IMR-90 (cell line): ENCODE results near the gene ITGA5. TPM values are rescaled to one million over a fixed set of nuclear protein-coding genes. Genes with fewer than 3 reads are reported as not detected.

ENCODE experiments used
- ATAC-seq: fragments of 200-7000 bp; cut with Tn5 transposase; 2 replicates; pipeline ENCODE4 v1.9.1; 2020; ENCODE audit warnings: low read depth, mild to moderate bottlenecking, moderate library complexity
- BruUV-seq: library from RNA; stranded (reverse); fragments of 400-500 nt; replicated peaks from 2 replicates; lab custom pipeline; 2021; lab: Mats Ljungman, UMichigan
- CTCF ChIA-PET: fragments of 300-600 bp; formaldehyde crosslinking; extraction: SDS; loops from one replicate; lab custom pipeline; 2021; ENCODE audit warnings: antibody characterized with exemption; lab: Yijun Ruan, JAX
- POLR2A ChIA-PET: fragments of 300-600 bp; sonication (Branson Sonifier 250); formaldehyde crosslinking; loops from one replicate; lab custom pipeline; 2022; ENCODE audit warnings: antibody characterized with exemption; ENCODE audit not compliant: unreplicated experiment; lab: Charles Lee
- DNase-seq: peaks from one replicate; pipeline ENCODE4 v3.0.0; 2013
- H2AFZ ChIP-seq: replicated peaks from 2 replicates; pipeline ENCODE3; 2013; ENCODE audit warnings: low read length, mild to moderate bottlenecking; ENCODE audit not compliant: poor library complexity
- H2AK5ac ChIP-seq: 2 replicates; pipeline ENCODE4 v1.6.1; 2013; ENCODE audit warnings: low read depth, low read length, inconsistent platforms
- H2AK9ac ChIP-seq: replicated peaks from 2 replicates; pipeline ENCODE3; 2013; ENCODE audit warnings: mild to moderate bottlenecking, low read depth, low read length, moderate library complexity; ENCODE audit not compliant: poor library complexity
- H2BK120ac ChIP-seq: 2 replicates; pipeline ENCODE4 v1.6.1; 2013; ENCODE audit warnings: low read depth, low read length, inconsistent platforms
- H2BK15ac ChIP-seq: 3 replicates; pipeline ENCODE4 v1.6.1; 2013; ENCODE audit warnings: low read depth, low read length, inconsistent platforms
- H2BK20ac ChIP-seq: 2 replicates; pipeline ENCODE4 v1.6.1; 2013; ENCODE audit warnings: low read depth, mild to moderate bottlenecking, inconsistent platforms, low read length, moderate library complexity
- H2BK5ac ChIP-seq: 2 replicates; pipeline ENCODE4 v1.6.1; 2013; ENCODE audit warnings: mild to moderate bottlenecking, low read depth, low read length, inconsistent platforms; ENCODE audit not compliant: poor library complexity, severe bottlenecking
- H3K14ac ChIP-seq: replicated peaks from 2 replicates; pipeline ENCODE4 v1.6.1; 2013; ENCODE audit warnings: low read depth, low read length, inconsistent platforms
- H3K18ac ChIP-seq: 2 replicates; pipeline ENCODE4 v1.6.1; 2013; ENCODE audit warnings: low read depth, low read length, control low read depth
- H3K23ac ChIP-seq: 2 replicates; pipeline ENCODE4 v1.6.1; 2013; ENCODE audit warnings: low read depth, low read length, inconsistent platforms
- H3K27ac ChIP-seq: 2 replicates; pipeline ENCODE4 v1.5.1; 2013; ENCODE audit warnings: mild to moderate bottlenecking, control low read depth, low read length; ENCODE audit not compliant: insufficient read depth
- H3K27me3 ChIP-seq: 2 replicates; pipeline ENCODE4 v1.6.1; 2013; ENCODE audit warnings: low read length; ENCODE audit not compliant: control insufficient read depth, insufficient read depth
- H3K36me3 ChIP-seq: 2 replicates; pipeline ENCODE4 v1.6.1; 2013; ENCODE audit warnings: low read length, mixed read lengths; ENCODE audit not compliant: control insufficient read depth, insufficient read depth
- H3K4ac ChIP-seq: 2 replicates; pipeline ENCODE4 v1.6.1; 2013; ENCODE audit warnings: low read depth, low read length, inconsistent platforms
- H3K4me1 ChIP-seq: 2 replicates; pipeline ENCODE4 v1.6.1; 2013; ENCODE audit warnings: low read length, mixed read lengths; ENCODE audit not compliant: control insufficient read depth, insufficient read depth
- H3K4me2 ChIP-seq: 2 replicates; pipeline ENCODE4 v1.6.1; 2013; ENCODE audit warnings: low read depth, mild to moderate bottlenecking, control low read depth, low read length, moderate library complexity
- H3K4me3 ChIP-seq: 2 replicates; pipeline ENCODE4 v1.5.1; 2013; ENCODE audit warnings: low read depth, mild to moderate bottlenecking, control low read depth, low read length, moderate library complexity; ENCODE audit not compliant: insufficient read depth
- H3K56ac ChIP-seq: 2 replicates; pipeline ENCODE4 v1.6.1; 2013; ENCODE audit warnings: low read length, inconsistent platforms; ENCODE audit not compliant: insufficient read depth; ENCODE audit errors: extremely low read depth
- H3K79me1 ChIP-seq, 2 experiments: 2 replicates each; pipeline ENCODE4 v1.6.1; 2013; ENCODE audit warnings: low read length in 2 of 2, inconsistent platforms in 1 of 2, low read depth in 1 of 2
- H3K9ac ChIP-seq: 2 replicates; pipeline ENCODE4 v1.6.1; 2013; ENCODE audit warnings: low read depth, low read length, control low read depth
- H3K9me1 ChIP-seq: 2 replicates; pipeline ENCODE4 v1.6.1; 2013; ENCODE audit warnings: low read length, inconsistent platforms; ENCODE audit not compliant: insufficient read depth
- H3K9me3 ChIP-seq: 2 replicates; pipeline ENCODE4 v1.6.1; 2013; ENCODE audit warnings: low read length; ENCODE audit not compliant: control insufficient read depth, insufficient read depth
- H4K20me1 ChIP-seq: 2 replicates; pipeline ENCODE4 v1.6.1; 2013; ENCODE audit warnings: low read length, inconsistent platforms; ENCODE audit not compliant: insufficient read depth
- H4K5ac ChIP-seq: 2 replicates; pipeline ENCODE4 v1.6.1; 2013; ENCODE audit warnings: mild to moderate bottlenecking, low read depth, low read length, control low read depth
- H4K8ac ChIP-seq, 2 experiments: 2 replicates each; pipeline ENCODE4 v1.6.1; 2013; ENCODE audit warnings: low read depth in 2 of 2, low read length in 2 of 2, control low read depth in 1 of 2, inconsistent platforms in 1 of 2
- H4K91ac ChIP-seq: 2 replicates; pipeline ENCODE4 v1.6.1; 2013; ENCODE audit warnings: low read depth, low read length, inconsistent platforms; ENCODE audit not compliant: insufficient read depth
- CEBPB ChIP-seq: IDR thresholded peaks from 2 replicates; pipeline ENCODE4 v1.6.1; 2012; ENCODE audit warnings: low read depth, low read length, improper control_type of control experiment
- MAFK ChIP-seq: IDR thresholded peaks from 2 replicates; pipeline ENCODE4 v1.6.1; 2012; ENCODE audit warnings: low read depth, low read length, improper control_type of control experiment
- WGBS, 2 experiments: methylation state at CpG; one replicate each; pipeline versions ENCODE4 v1.1.5 to v1.1.7; 2013; ENCODE audit warnings: missing lambda C conversion rate in 2 of 2; ENCODE audit not compliant: insufficient read length in 1 of 2; ENCODE audit errors: extremely low coverage in 2 of 2; 5-methylcytosine and 5-hydroxymethylcytosine counted together
- dilution Hi-C: fragments of 300-500 bp; cut with HindIII; formaldehyde crosslinking; loops from one replicate; pipeline ENCODE4 v1.14.3; 2018; ENCODE audit warnings: low sequenced_read_pairs; ENCODE audit not compliant: unreplicated experiment
- in situ Hi-C: fragments of 300-500 bp; cut with MboI; formaldehyde crosslinking; loops from 3 replicates; pipeline ENCODE4 v1.14.3; 2019; ENCODE audit warnings: low sequenced_read_pairs, inconsistent platforms, mixed read lengths
- intact Hi-C: fragments of 100-400 bp; cut with micrococcal nuclease; formaldehyde crosslinking; loops from 2 replicates; pipeline ENCODE4 v1.10.0; 2022
- polyA plus RNA-seq, 3 experiments: library from polyadenylated mRNA; depleted of rRNA; stranded (reverse); fragments of >200 nt; gene quantifications; 2 replicates each; pipeline ENCODE4 v1.2.3, GENCODE V29; 2012; ENCODE audit warnings: low replicate concordance in 1 of 3
- total RNA-seq: library from RNA; depleted of rRNA; stranded (reverse); fragments of >200 nt; gene quantifications from 2 replicates; pipeline ENCODE4 v1.2.3, GENCODE V29; 2012

Gene ITGA5
- total and polyA plus RNA-seq, 2 of the 4 experiments (the other 2 are of a cell fraction): 159 to 259 TPM

DNA sequence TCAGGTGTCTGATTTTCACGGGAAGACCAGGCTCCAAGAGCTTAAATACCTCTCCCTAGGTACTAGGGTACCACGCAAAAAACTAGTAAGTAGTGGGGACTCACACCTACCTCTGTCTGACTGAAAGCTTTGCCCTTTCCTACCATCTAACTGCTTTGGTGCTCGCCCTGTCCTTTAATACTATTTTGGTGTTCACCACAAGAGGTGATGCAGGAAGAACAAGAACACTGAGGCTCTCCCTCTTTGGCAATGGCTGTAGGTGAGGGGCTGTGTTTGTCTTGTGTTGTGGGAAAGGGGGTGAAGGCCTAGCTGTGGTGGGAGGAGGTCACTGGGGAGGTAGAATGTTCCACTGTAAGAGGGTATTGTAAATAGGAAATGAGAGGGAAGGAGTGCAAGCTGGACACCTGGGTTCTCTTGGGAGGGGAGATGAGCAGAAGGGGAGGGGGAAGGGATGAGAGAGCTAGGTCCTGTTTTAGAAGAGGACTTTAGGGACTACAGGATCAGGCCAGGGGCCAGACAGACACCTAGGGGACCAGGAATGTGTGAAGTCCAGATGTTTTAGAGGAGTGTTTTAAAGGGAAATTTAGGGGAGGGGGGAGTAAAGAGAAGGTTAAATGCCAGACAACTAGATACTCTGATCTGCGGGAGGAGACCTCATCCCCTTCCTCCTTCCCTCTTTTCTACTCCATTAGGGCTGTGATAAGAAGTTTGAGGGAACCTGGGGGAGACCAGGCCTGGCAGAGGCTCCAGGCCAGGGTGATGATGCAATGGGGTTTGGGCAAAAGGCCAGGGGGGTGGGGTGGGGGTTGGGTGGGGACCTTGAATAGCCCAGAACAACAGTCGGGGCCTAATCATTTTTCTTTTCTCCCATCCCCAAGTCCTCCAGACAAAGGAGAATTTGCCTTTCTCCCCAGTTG is 2.1 kb downstream of the ITGA5 start:
- peak overlapping the region; percentile 89 for H3K27ac ChIP-seq
- TSS peak; percentile 25 for BruUV-seq
- POLR2A ChIA-PET: no interaction called here

More for the DNA sequence above, 2.1 kb downstream of the ITGA5 start:
- peaks cover 9 to 54% of the 10 kb centered on the region in 2 experiments; a peak in 3 of 4 replicates for H3K79me1 ChIP-seq
- CTCF ChIA-PET: interaction anchor here (2.0 to 2.9 kb wide), 3 partner anchors 18 to 37 kb away, joined by 7 to 9 read pairs (median 9); no protein-coding TSS in a partner anchor
- H3K4me3 ChIP-seq: peak overlapping the region; percentile 94
- H4K91ac ChIP-seq: peak overlapping the region; percentile 74
- peak overlapping the region; percentile 90; the same call in 1 of the 2 replicates for H3K23ac ChIP-seq
- H3K4me2 ChIP-seq: peak overlapping the region; percentile 97
- H2BK20ac ChIP-seq: no peak overlapping the region
- no peak overlapping the region for H3K18ac ChIP-seq
- peak overlapping the region; percentile 93 for H3K4ac ChIP-seq
- no peak for ATAC-seq
- in situ Hi-C loops: no loop called here
- no peaks in the 10 kb centered on the region for H3K9me3 ChIP-seq
- H2AK5ac ChIP-seq: 0 out of 2 replicates have a peak overlapping the region, but pooled peaks have one; percentile 65
- peaks cover 48% of the 10 kb centered on the region for H3K9me1 ChIP-seq
- H3K9ac ChIP-seq: peak overlapping the region; percentile 96
- dilution Hi-C loops: no loop called here
- peaks cover 48% of the 10 kb centered on the region for H3K4me1 ChIP-seq
- peaks cover 59% of the 10 kb centered on the region for H4K20me1 ChIP-seq
- no peak overlapping the region for H2AFZ ChIP-seq
- H3K27me3 ChIP-seq: no peaks in the 10 kb centered on the region
- peaks cover 11% of the 10 kb centered on the region for H3K36me3 ChIP-seq
- peak overlapping the region; percentile 88 for H2BK5ac ChIP-seq
- peak overlapping the region in 1 of 2 experiments; percentile 47; a peak in 2 of 4 replicates for H4K8ac ChIP-seq
- TF ChIP-seq CEBPB (peak; percentile 84), MAFK (no peak)
- H2BK120ac ChIP-seq: peak overlapping the region; percentile 55; the same call in 1 of the 2 replicates
- peak overlapping the region; percentile 72 for H3K56ac ChIP-seq
- no peak overlapping the region for H4K5ac ChIP-seq
- peak overlapping the region; percentile 94 for H3K14ac ChIP-seq
- H2AK9ac ChIP-seq: peak overlapping the region; percentile 60
- WGBS, 2 experiments: no CpG with 5 or more reads among the region's 5 CpGs
- no peak for DNase-seq
- no peak overlapping the region; the same call in 2 of the 3 replicates for H2BK15ac ChIP-seq
- intact Hi-C loops: no loop called here
